ENCODE results near the gene OGT. TPM values are rescaled to one million over a fixed set of nuclear protein-coding genes. Genes with fewer than 3 reads are reported as not detected.

Gene OGT
- total and polyA plus RNA-seq, 3 donors from 2014 or later = 48.0 to 154 (median 113) TPM

DNA sequence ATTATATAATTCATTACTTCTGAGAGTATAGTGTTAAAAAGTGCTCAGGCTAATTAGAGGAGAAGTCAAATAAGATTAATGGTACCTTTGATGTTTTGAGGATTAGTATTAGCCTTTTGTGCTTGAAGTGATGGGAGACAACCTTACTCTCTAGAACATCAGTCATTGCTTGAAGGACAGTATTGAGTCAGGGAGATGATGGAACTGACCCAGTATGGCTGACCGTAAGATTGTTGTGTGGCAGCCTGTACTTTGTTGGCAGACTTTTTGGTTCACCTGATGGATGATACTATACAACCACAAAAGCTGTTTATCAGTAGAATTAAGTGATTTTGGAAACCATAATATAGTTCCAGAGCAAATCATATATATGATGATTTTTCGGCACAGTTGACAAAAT, 9.9 kb downstream of the OGT start:
- Histone ChIP-seq H3K9me3 (no peaks in the 10 kb centered on the region), H3K27me3 (no peaks in the 10 kb centered on the region), H3K36me3 (ENCODE audit: low read depth, missing control alignments) (no peaks in the 10 kb centered on the region), H3K4me1 (no peaks in the 10 kb centered on the region), H3K4me3 (no peak overlapping the region), H3K27ac (no peak overlapping the region)
- DNase-seq = no peak
- intact Hi-C loops (cut with DNase I; ENCODE audit: low total_unique reads) = no loop called here
- WGBS, 2 donors = 70 to 88% methylated on average over 2 of the region's 2 CpGs
- TF ChIP-seq, protein P1, sequence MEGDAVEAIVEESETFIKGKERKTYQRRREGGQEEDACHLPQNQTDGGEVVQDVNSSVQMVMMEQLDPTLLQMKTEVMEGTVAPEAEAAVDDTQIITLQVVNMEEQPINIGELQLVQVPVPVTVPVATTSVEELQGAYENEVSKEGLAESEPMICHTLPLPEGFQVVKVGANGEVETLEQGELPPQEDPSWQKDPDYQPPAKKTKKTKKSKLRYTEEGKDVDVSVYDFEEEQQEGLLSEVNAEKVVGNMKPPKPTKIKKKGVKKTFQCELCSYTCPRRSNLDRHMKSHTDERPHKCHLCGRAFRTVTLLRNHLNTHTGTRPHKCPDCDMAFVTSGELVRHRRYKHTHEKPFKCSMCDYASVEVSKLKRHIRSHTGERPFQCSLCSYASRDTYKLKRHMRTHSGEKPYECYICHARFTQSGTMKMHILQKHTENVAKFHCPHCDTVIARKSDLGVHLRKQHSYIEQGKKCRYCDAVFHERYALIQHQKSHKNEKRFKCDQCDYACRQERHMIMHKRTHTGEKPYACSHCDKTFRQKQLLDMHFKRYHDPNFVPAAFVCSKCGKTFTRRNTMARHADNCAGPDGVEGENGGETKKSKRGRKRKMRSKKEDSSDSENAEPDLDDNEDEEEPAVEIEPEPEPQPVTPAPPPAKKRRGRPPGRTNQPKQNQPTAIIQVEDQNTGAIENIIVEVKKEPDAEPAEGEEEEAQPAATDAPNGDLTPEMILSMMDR (IDR thresholded peaks at IDR 0.05) = no peak
- TF ChIP-seq POLR2A (IDR thresholded peaks at IDR 0.05) = no peak

DNA sequence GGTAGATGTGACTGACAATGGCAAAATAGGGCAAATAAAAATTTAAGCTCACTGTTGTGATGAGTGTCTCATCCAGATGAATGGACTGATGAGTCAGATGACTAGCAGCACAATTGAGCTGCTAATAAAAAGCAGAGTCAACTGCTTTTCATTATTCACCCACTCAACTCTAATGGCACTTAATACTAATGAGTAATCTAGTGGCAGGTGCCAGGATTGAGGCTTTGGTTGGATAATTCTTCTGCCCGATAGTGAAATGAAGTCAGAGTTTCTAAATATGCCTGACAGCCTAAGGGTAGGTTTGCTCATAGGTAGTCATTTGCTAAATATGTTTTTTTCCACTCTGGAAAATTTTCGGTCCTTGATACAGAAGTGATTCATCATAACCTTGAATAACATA, 10.4 kb downstream of the OGT start:
- intact Hi-C loops (cut with DNase I; ENCODE audit: low total_unique reads) = no loop called here
- H3K4me1 ChIP-seq = no peaks in the 10 kb centered on the region
- no peak overlapping the region for H3K4me3 ChIP-seq
- no peaks in the 10 kb centered on the region for H3K9me3 ChIP-seq
- 42 to 52% methylated on average over 2 of the region's 2 CpGs for WGBS, 2 donors
- no peaks in the 10 kb centered on the region for H3K27me3 ChIP-seq
- no peak overlapping the region for H3K27ac ChIP-seq
- H3K36me3 ChIP-seq (ENCODE audit: low read depth, missing control alignments) = no peaks in the 10 kb centered on the region
- TF ChIP-seq, protein P1 (IDR thresholded peaks at IDR 0.05) = no peak
- TF ChIP-seq POLR2A (IDR thresholded peaks at IDR 0.05) = no peak
- DNase-seq = no peak

DNA sequence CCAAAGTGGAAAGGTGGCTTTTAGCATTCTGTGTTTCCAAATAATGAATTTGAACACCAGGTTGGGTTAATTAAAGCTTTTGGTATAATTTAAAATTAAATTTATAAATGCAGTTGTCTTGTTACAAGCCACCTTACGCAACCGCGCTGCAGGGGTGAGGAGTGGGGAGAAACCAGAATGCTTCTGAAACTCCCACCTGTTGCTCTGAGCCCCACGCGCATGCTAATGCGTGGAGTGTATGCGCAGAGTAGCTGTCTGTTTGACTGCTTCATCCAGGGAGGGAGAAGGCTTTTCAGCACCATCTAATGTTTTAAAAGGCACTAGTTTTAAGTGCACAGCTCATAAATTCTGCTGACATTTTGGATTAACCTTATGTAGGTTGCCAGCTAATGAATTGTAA, 12.5 kb downstream of the OGT start:
- Histone ChIP-seq H3K27me3 (no peaks in the 10 kb centered on the region), H3K36me3 (ENCODE audit: low read depth, missing control alignments) (no peaks in the 10 kb centered on the region), H3K27ac (no peak overlapping the region), H3K4me1 (no peaks in the 10 kb centered on the region), H3K4me3 (no peak overlapping the region), H3K9me3 (no peaks in the 10 kb centered on the region)
- TF ChIP-seq, protein P1 (IDR thresholded peaks at IDR 0.05) = no peak
- no peak for TF ChIP-seq POLR2A (IDR thresholded peaks at IDR 0.05)
- intact Hi-C loops (cut with DNase I; ENCODE audit: low total_unique reads) = no loop called here
- 73 to 99% methylated on average over 7 of the region's 7 CpGs for WGBS, 2 donors
- DNase-seq = no peak

DNA sequence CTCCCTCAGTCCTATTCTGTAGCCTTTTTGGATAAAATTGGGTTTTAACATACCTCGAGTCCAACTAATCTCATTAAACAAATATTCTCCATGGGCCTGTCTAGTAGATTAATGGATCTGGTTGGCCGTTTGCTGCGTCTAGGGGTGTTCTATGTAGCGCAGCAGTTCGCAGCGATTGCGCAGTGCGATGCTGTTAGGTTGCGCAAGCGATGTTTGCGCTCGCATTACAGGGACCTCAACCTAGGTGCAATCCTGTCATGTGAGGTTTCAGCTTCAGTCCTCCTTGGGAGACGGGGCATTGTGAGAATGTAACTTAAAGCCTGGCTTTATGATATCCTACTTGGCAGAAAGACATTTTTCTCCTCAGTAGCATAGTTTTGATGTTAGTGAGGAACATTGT, 14.0 kb downstream of the OGT start:
- Histone ChIP-seq H3K36me3 (ENCODE audit: low read depth, missing control alignments) (no peaks in the 10 kb centered on the region), H3K9me3 (no peaks in the 10 kb centered on the region), H3K27ac (no peak overlapping the region), H3K27me3 (no peaks in the 10 kb centered on the region), H3K4me1 (no peaks in the 10 kb centered on the region), H3K4me3 (no peak overlapping the region)
- TF ChIP-seq, protein P1 (IDR thresholded peaks at IDR 0.05) = no peak
- no peak for TF ChIP-seq POLR2A (IDR thresholded peaks at IDR 0.05)
- intact Hi-C loops (cut with DNase I; ENCODE audit: low total_unique reads) = no loop called here
- DNase-seq = no peak
- WGBS, 2 donors = 70 to 80% methylated on average over 1 to 13 of the region's 13 CpGs

DNA sequence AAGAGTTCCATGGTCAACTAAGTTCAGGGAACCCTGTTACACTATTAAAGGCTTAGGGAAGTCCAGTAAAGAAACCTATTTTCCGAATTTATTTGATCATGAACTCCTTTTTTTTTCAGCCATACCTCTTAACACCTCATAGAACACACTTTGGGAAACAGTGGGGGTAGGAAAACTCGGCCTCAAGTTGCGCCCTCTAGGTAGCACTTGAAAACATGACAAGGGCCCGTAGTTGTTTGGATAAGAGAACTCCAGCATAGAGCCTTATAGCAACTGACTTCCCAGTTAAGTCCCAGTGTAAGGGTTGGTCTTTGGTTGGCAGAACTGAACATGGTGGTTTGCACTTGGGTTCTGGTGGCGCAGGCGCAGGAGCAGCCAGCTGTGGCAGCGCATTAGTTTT, 14.4 kb downstream of the OGT start:
- no peaks in the 10 kb centered on the region for H3K4me1 ChIP-seq
- H3K9me3 ChIP-seq = no peaks in the 10 kb centered on the region
- no peak for DNase-seq
- H3K4me3 ChIP-seq = no peak overlapping the region
- no peak overlapping the region for H3K27ac ChIP-seq
- H3K27me3 ChIP-seq = no peaks in the 10 kb centered on the region
- TF ChIP-seq, protein P1 (IDR thresholded peaks at IDR 0.05) = no peak
- no peak for TF ChIP-seq POLR2A (IDR thresholded peaks at IDR 0.05)
- no peaks in the 10 kb centered on the region for H3K36me3 ChIP-seq (ENCODE audit: low read depth, missing control alignments)
- 67 to 70% methylated on average over 7 of the region's 7 CpGs for WGBS, 2 donors
- intact Hi-C loops (cut with DNase I; ENCODE audit: low total_unique reads) = no loop called here
